Measurements from ENCODE around the gene MRPL38.
A peak's percentile ranks its signal among the peaks of the same experiment; 100 is the strongest.

Gene MRPL38

GRCh38 chr17:75913537-75914210 is 9.0 kb upstream of the MRPL38 start:
- TF ChIP-seq CTCF (IDR thresholded peaks at IDR 0.05; ENCODE audit: borderline replicate concordance, extremely low read depth, low read length, poor library complexity, severe bottlenecking) (no peak), EZH2 (IDR thresholded peaks at IDR 0.05; ENCODE audit: borderline replicate concordance, low read depth, low read length, severe bottlenecking) (no peak)
- no peaks in the 10 kb centered on the region for H3K27me3 ChIP-seq (ENCODE audit: insufficient read depth, low read length, poor library complexity)
- no peaks in the 10 kb centered on the region for H3K4me1 ChIP-seq (ENCODE audit: insufficient read depth, low read length)
- H3K27ac ChIP-seq (ENCODE audit: low read length): no peak overlapping the region
- H2AFZ ChIP-seq (ENCODE audit: low read depth, low read length): no peak overlapping the region
- H3K36me3 ChIP-seq (ENCODE audit: insufficient read depth, low read length): peaks cover 27% of the 10 kb centered on the region
- H3K79me2 ChIP-seq (ENCODE audit: insufficient read depth, low read length): no peaks in the 10 kb centered on the region
- no peak for DNase-seq
- H3K9ac ChIP-seq (ENCODE audit: low read depth, low read length): no peak overlapping the region
- no peak for ATAC-seq (ENCODE audit: insufficient read depth, low read depth)
- H3K4me3 ChIP-seq (ENCODE audit: low read depth in 1 of 2, low read length in 2 of 2): no peak overlapping the region
- H3K9me3 ChIP-seq (ENCODE audit: insufficient read depth, low read length, severe bottlenecking): no peaks in the 10 kb centered on the region
- H4K20me1 ChIP-seq (ENCODE audit: insufficient read depth, low read length): no peaks in the 10 kb centered on the region
- no peak overlapping the region for H3K4me2 ChIP-seq (ENCODE audit: insufficient read depth, low read length)

GRCh38 chr17:75910699-75911098 is 6.0 kb upstream of the MRPL38 start:
- H2AFZ ChIP-seq (ENCODE audit: low read depth, low read length): no peak overlapping the region
- H3K79me2 ChIP-seq (ENCODE audit: insufficient read depth, low read length): peaks cover 3% of the 10 kb centered on the region; the same call in 1 of the 2 replicates
- H4K20me1 ChIP-seq (ENCODE audit: insufficient read depth, low read length): no peaks in the 10 kb centered on the region
- no peak overlapping the region for H3K4me2 ChIP-seq (ENCODE audit: insufficient read depth, low read length)
- H3K36me3 ChIP-seq (ENCODE audit: insufficient read depth, low read length): peaks cover 21% of the 10 kb centered on the region
- no peak overlapping the region for H3K9ac ChIP-seq (ENCODE audit: low read depth, low read length)
- no peaks in the 10 kb centered on the region for H3K27me3 ChIP-seq (ENCODE audit: insufficient read depth, low read length, poor library complexity)
- H3K4me1 ChIP-seq (ENCODE audit: insufficient read depth, low read length): peaks cover 6% of the 10 kb centered on the region
- no peak overlapping the region for H3K4me3 ChIP-seq (ENCODE audit: low read depth in 1 of 2, low read length in 2 of 2)
- H3K9me3 ChIP-seq (ENCODE audit: insufficient read depth, low read length, severe bottlenecking): no peaks in the 10 kb centered on the region
- ATAC-seq (ENCODE audit: insufficient read depth, low read depth) (no peak), DNase-seq (no peak)
- no peak for TF ChIP-seq EZH2 (IDR thresholded peaks at IDR 0.05; ENCODE audit: borderline replicate concordance, low read depth, low read length, severe bottlenecking)
- no peak for TF ChIP-seq CTCF (IDR thresholded peaks at IDR 0.05; ENCODE audit: borderline replicate concordance, extremely low read depth, low read length, poor library complexity, severe bottlenecking)
- H3K27ac ChIP-seq (ENCODE audit: low read length): no peak overlapping the region

- TF ChIP-seq CTCF (IDR thresholded peaks at IDR 0.05; ENCODE audit: borderline replicate concordance, extremely low read depth, low read length, poor library complexity, severe bottlenecking) (no peak), EZH2 (IDR thresholded peaks at IDR 0.05; ENCODE audit: borderline replicate concordance, low read depth, low read length, severe bottlenecking) (no peak)
- peaks cover 8% of the 10 kb centered on the region for H3K79me2 ChIP-seq (ENCODE audit: insufficient read depth, low read length)
- H3K36me3 ChIP-seq (ENCODE audit: insufficient read depth, low read length): peaks cover 15% of the 10 kb centered on the region
- peaks cover 13% of the 10 kb centered on the region for H3K4me1 ChIP-seq (ENCODE audit: insufficient read depth, low read length)
- H4K20me1 ChIP-seq (ENCODE audit: insufficient read depth, low read length): no peaks in the 10 kb centered on the region
- no peaks in the 10 kb centered on the region for H3K27me3 ChIP-seq (ENCODE audit: insufficient read depth, low read length, poor library complexity)
- no peak overlapping the region for H3K27ac ChIP-seq (ENCODE audit: low read length)
- no peak overlapping the region for H3K4me2 ChIP-seq (ENCODE audit: insufficient read depth, low read length)
- H2AFZ ChIP-seq (ENCODE audit: low read depth, low read length): no peak overlapping the region
- H3K4me3 ChIP-seq (ENCODE audit: low read depth in 1 of 2, low read length in 2 of 2): no peak overlapping the region
- no peak overlapping the region for H3K9ac ChIP-seq (ENCODE audit: low read depth, low read length)
- peak; percentile 41 for DNase-seq
- ATAC-seq (ENCODE audit: insufficient read depth, low read depth): peak; percentile 16; the same call in 1 of the 3 replicates
- H3K9me3 ChIP-seq (ENCODE audit: insufficient read depth, low read length, severe bottlenecking): no peaks in the 10 kb centered on the region
Observed at GRCh38 chr17:75909812-75910274, 5.2 kb upstream of the MRPL38 start.

All from DND-41 (cell line).